CD4-positive, alpha-beta T cell (primary cell): ENCODE data around the gene SKA3. TPM values are rescaled to one million over a fixed set of nuclear protein-coding genes. Genes with fewer than 3 reads are reported as not detected.

ENCODE experiments used
- ATAC-seq: fragments of 200-7000 bp; cut with Tn5 transposase; one replicate; pipeline ENCODE4 v1.10.0; 2022; ENCODE audit warnings: mild to moderate bottlenecking; ENCODE audit not compliant: poor library complexity
- CTCF ChIA-PET: fragments of 350-600 bp; sonication (Branson Sonifier 250); formaldehyde crosslinking; loops from one replicate; lab custom pipeline; 2021; ENCODE audit warnings: antibody characterized with exemption, inconsistent platforms; lab: Charles Lee
- POLR2A ChIA-PET: fragments of 350-600 bp; sonication (Branson Sonifier 250); formaldehyde crosslinking; loops from one replicate; lab custom pipeline; 2021; ENCODE audit warnings: antibody characterized with exemption, inconsistent platforms; lab: Charles Lee
- DNase-seq, 14 experiments: peaks; one replicate each; pipeline ENCODE4 v3.0.0-alpha.2; 2013 to 2020; ENCODE audit warnings: mixed read lengths in 2 of 14
- H3K27ac ChIP-seq, 2 donors: one replicate each; pipeline versions ENCODE4 v1.5.1 to v1.7.0; 2013; ENCODE audit warnings: low read length in 2 of 2, low read depth in 1 of 2, mild to moderate bottlenecking in 1 of 2
- H3K27me3 ChIP-seq, 2 experiments: 1 replicate in 1 of 2; 2 replicates in 1 of 2; pipeline versions ENCODE4 v1.6.1 to v1.7.0; 2013; ENCODE audit warnings: low read length in 2 of 2, control low read depth in 1 of 2, mild to moderate bottlenecking in 1 of 2, moderate library complexity in 1 of 2; ENCODE audit not compliant: insufficient read depth in 2 of 2, control insufficient read depth in 1 of 2
- H3K36me3 ChIP-seq: one replicate; pipeline ENCODE4 v1.6.1; 2013; ENCODE audit warnings: low read length, control low read depth; ENCODE audit not compliant: insufficient read depth
- H3K4me1 ChIP-seq: one replicate; pipeline ENCODE4 v1.6.1; 2013; ENCODE audit warnings: low read length, control low read depth; ENCODE audit not compliant: insufficient read depth
- H3K4me3 ChIP-seq: one replicate; pipeline ENCODE4 v1.5.1; 2013; ENCODE audit warnings: mild to moderate bottlenecking, low read length, moderate library complexity
- H3K9me3 ChIP-seq, 2 experiments: 1 replicate in 1 of 2; 2 replicates in 1 of 2; pipeline versions ENCODE4 v1.6.1 to v1.7.0; 2013; ENCODE audit warnings: low read length in 2 of 2, mild to moderate bottlenecking in 2 of 2, control low read depth in 1 of 2, moderate library complexity in 1 of 2; ENCODE audit not compliant: control insufficient read depth in 1 of 2, insufficient read depth in 1 of 2
- H3K27ac Mint-ChIP-seq: one replicate; pipeline ENCODE4 v1.8.0; 2020; ENCODE audit warnings: mixed read lengths
- H3K27me3 Mint-ChIP-seq: one replicate; pipeline ENCODE4 v1.8.0; 2021; ENCODE audit warnings: mixed read lengths
- H3K36me3 Mint-ChIP-seq: one replicate; pipeline ENCODE4 v1.8.0; 2021; ENCODE audit warnings: low read depth, mixed read lengths
- H3K4me1 Mint-ChIP-seq: one replicate; pipeline ENCODE4 v1.8.0; 2021; ENCODE audit warnings: low read depth, mixed read lengths
- H3K4me3 Mint-ChIP-seq: one replicate; pipeline ENCODE4 v1.8.0; 2020; ENCODE audit warnings: mild to moderate bottlenecking, mixed read lengths
- H3K9me3 Mint-ChIP-seq: one replicate; pipeline ENCODE4 v1.8.0; 2020; ENCODE audit warnings: mixed read lengths
- intact Hi-C, 2 experiments: fragments of 100-400 bp; cut with DNase I in 1 of 2; cut with micrococcal nuclease in 1 of 2; formaldehyde crosslinking; loops; one replicate each; pipeline versions ENCODE4 v1.15.1 to v1.9.0; 2023 to 2025; cut with DNase I, micrococcal nuclease
- total RNA-seq, 174 experiments: library from RNA in 2 of 174; stranded (reverse) in 2 of 174; gene quantifications; one replicate each; pipeline ENCODE4 v1.2.3 and lab custom pipeline; 2021 to 2026
- TF ChIP-seq, protein P1 (sequence below): fragments of 200-600 bp; IDR thresholded peaks from one replicate; pipeline ENCODE4 v1.8.0; 2022; ENCODE audit warnings: antibody characterized with exemption, mild to moderate bottlenecking

Gene SKA3
- total RNA-seq, 2 experiments from 2014 or later: 0.30 TPM; not detected in 1

DNA sequence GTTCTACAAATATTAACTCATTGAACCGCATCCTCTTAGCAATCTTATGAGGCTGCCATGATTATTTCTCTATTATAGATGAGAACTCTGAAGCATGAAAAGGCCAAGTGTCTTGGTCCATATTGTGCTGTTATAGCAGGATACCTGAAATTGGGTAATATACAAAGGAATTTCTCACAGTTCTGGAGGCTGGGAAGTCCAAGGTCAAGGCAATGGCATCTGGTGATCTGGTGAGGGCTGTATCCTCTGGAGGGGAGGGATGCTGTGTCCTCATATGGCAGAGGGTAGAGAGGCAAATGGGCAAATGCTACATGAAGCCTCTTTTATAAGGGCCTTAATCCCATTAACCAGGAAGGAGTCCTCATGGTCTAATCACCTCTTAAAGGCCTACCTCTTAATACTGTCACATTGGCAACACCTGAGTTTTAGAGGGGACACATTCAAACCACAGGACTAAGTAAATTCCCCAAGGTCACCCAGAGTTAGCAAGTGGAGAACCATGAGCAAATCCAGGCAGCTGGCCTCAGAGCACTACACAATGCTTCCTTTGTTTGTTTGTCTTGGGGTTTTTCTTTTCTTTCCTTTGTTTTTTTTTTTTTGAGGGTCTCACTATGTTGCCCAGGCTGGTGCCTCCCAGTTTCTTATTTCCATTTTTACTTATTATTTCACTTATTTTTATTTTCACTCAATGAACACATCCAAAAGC, 59.1 kb downstream of the SKA3 start:
- no peaks in the 10 kb centered on the region for H3K36me3 Mint-ChIP-seq
- TF ChIP-seq, protein P1, sequence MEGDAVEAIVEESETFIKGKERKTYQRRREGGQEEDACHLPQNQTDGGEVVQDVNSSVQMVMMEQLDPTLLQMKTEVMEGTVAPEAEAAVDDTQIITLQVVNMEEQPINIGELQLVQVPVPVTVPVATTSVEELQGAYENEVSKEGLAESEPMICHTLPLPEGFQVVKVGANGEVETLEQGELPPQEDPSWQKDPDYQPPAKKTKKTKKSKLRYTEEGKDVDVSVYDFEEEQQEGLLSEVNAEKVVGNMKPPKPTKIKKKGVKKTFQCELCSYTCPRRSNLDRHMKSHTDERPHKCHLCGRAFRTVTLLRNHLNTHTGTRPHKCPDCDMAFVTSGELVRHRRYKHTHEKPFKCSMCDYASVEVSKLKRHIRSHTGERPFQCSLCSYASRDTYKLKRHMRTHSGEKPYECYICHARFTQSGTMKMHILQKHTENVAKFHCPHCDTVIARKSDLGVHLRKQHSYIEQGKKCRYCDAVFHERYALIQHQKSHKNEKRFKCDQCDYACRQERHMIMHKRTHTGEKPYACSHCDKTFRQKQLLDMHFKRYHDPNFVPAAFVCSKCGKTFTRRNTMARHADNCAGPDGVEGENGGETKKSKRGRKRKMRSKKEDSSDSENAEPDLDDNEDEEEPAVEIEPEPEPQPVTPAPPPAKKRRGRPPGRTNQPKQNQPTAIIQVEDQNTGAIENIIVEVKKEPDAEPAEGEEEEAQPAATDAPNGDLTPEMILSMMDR: no peak
- intact Hi-C loops: loop anchor here in 1 of 2 experiments (10.0 kb wide), 1 partner anchor 178 kb away; no protein-coding TSS in a partner anchor
- no peaks in the 10 kb centered on the region for H3K4me1 Mint-ChIP-seq
- H3K9me3 ChIP-seq: no peaks in the 10 kb centered on the region
- H3K27ac ChIP-seq: no peak overlapping the region
- ATAC-seq (no peak), DNase-seq (no peak)
- H3K4me1 ChIP-seq: no peaks in the 10 kb centered on the region
- no peak overlapping the region for H3K4me3 ChIP-seq
- no peak overlapping the region for H3K27ac Mint-ChIP-seq
- H3K27me3 Mint-ChIP-seq: no peaks in the 10 kb centered on the region
- no peaks in the 10 kb centered on the region for H3K36me3 ChIP-seq
- H3K4me3 Mint-ChIP-seq: no peak overlapping the region
- no peaks in the 10 kb centered on the region for H3K9me3 Mint-ChIP-seq
- CTCF ChIA-PET: no interaction called here
- H3K27me3 ChIP-seq: no peaks in the 10 kb centered on the region
- POLR2A ChIA-PET: no interaction called here

DNA sequence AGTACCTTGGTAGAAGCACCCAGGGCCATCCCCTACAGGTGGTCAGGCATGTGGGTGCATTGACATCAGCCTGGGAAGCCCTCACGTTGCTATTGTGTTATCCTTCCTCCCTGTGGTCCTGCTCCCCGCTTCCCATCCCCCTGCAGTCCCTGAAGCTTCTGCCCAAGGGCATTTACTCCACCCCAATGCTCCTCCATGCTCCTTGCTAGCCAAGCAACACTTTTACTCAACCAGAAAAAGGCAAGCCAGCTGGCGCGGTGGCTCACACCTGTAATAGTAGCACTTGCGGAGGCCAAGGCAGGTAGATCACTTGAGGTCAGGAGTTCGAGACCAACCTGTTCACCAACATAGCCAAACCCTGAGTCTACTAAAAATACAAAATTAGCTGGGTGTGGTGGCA, 60.2 kb downstream of the SKA3 start:
- Histone ChIP-seq H3K9me3 (no peaks in the 10 kb centered on the region), H3K27ac (no peak overlapping the region), H3K4me3 (no peak overlapping the region), H3K36me3 (no peaks in the 10 kb centered on the region), H3K27me3 (no peaks in the 10 kb centered on the region), H3K4me1 (no peaks in the 10 kb centered on the region)
- Mint-ChIP-seq H3K4me3 (no peak overlapping the region), H3K36me3 (no peaks in the 10 kb centered on the region), H3K27ac (no peak overlapping the region), H3K27me3 (no peaks in the 10 kb centered on the region), H3K9me3 (no peaks in the 10 kb centered on the region), H3K4me1 (no peaks in the 10 kb centered on the region)
- TF ChIP-seq, protein P1: no peak
- DNase-seq (no peak), ATAC-seq (no peak)
- POLR2A ChIA-PET: no interaction called here
- intact Hi-C loops: loop anchor here in 1 of 2 experiments (10.0 kb wide), 1 partner anchor 179 kb away; no protein-coding TSS in a partner anchor
- CTCF ChIA-PET: no interaction called here

DNA sequence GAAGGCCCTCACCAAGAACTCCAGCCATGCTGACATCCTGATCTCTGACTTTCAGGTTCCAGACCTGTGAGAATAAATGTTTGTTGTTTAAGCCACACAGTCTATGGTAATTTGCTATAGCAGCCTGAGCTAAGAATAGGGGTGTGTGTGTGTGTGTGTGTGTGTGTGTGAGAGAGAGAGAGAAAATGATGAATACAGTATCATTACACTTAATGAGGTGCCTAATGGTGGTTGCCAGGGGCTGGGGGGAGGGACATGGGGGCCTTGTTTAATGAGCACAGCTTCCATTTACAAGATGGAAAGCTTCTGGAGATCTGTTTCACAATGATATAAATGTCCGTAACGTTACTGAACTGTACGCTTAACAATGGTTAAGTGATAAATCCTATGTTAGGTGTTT, 61.1 kb downstream of the SKA3 start:
- H3K27ac Mint-ChIP-seq: no peak overlapping the region
- no peaks in the 10 kb centered on the region for H3K36me3 ChIP-seq
- no peaks in the 10 kb centered on the region for H3K9me3 Mint-ChIP-seq
- H3K4me3 ChIP-seq: no peak overlapping the region
- H3K36me3 Mint-ChIP-seq: no peaks in the 10 kb centered on the region
- H3K27ac ChIP-seq: no peak overlapping the region
- H3K27me3 Mint-ChIP-seq: no peaks in the 10 kb centered on the region
- ChIA-PET CTCF (no interaction called here), POLR2A (no interaction called here)
- intact Hi-C loops: loop anchor here (2.0 to 10.0 kb wide), 3 partner anchors 22 to 180 kb away; partner anchors contain the start of genes MRPL57 (in 1 of the 2) and SKA3 (in 1 of the 2)
- no peaks in the 10 kb centered on the region for H3K27me3 ChIP-seq
- TF ChIP-seq, protein P1: no peak
- no peak overlapping the region for H3K4me3 Mint-ChIP-seq
- H3K4me1 ChIP-seq: peaks cover 4% of the 10 kb centered on the region
- no peaks in the 10 kb centered on the region for H3K9me3 ChIP-seq
- DNase-seq (no peak), ATAC-seq (no peak)
- H3K4me1 Mint-ChIP-seq: no peaks in the 10 kb centered on the region
